GM20000 (cell line): ENCODE results near the gene C1orf35.
A peak's percentile ranks its signal among the peaks of the same experiment; 100 is the strongest.

ENCODE experiments used
- DNase-seq: peaks from one replicate; pipeline ENCODE4 v3.0.0; 2012; ENCODE audit warnings: low spot score
- TF ChIP-seq, protein P1 (sequence below): IDR thresholded peaks from 2 replicates; pipeline ENCODE4 v1.5.1; 2012; ENCODE audit warnings: mild to moderate bottlenecking, control low read depth; ENCODE audit errors: extremely low read depth, missing control alignments

Gene C1orf35

GRCh38 chr1:228085287-228085951, 17.7 kb downstream of the C1orf35 start:
- TF ChIP-seq, protein P1, sequence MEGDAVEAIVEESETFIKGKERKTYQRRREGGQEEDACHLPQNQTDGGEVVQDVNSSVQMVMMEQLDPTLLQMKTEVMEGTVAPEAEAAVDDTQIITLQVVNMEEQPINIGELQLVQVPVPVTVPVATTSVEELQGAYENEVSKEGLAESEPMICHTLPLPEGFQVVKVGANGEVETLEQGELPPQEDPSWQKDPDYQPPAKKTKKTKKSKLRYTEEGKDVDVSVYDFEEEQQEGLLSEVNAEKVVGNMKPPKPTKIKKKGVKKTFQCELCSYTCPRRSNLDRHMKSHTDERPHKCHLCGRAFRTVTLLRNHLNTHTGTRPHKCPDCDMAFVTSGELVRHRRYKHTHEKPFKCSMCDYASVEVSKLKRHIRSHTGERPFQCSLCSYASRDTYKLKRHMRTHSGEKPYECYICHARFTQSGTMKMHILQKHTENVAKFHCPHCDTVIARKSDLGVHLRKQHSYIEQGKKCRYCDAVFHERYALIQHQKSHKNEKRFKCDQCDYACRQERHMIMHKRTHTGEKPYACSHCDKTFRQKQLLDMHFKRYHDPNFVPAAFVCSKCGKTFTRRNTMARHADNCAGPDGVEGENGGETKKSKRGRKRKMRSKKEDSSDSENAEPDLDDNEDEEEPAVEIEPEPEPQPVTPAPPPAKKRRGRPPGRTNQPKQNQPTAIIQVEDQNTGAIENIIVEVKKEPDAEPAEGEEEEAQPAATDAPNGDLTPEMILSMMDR: no peak
- no peak for DNase-seq

- DNase-seq: no peak
- TF ChIP-seq, protein P1: no peak
Measured at GRCh38 chr1:228084797-228085196, 18.3 kb downstream of the C1orf35 start.

- TF ChIP-seq, protein P1: no peak
- DNase-seq: no peak
Measured at GRCh38 chr1:228084325-228084724, 18.8 kb downstream of the C1orf35 start.

- TF ChIP-seq, protein P1: no peak
- DNase-seq: no peak
Measured at GRCh38 chr1:228083871-228084278, 19.2 kb downstream of the C1orf35 start.

GRCh38 chr1:228082918-228083870, 19.9 kb downstream of the C1orf35 start:
- no peak for DNase-seq
- TF ChIP-seq, protein P1: no peak

GRCh38 chr1:228082214-228082917, 20.8 kb downstream of the C1orf35 start, which contains the start of gene ARF1:
ARF1 (plus strand) TSS chr1:228082708; CDS start chr1:228097115, 14,407 bp downstream.
- peak; percentile 100 for DNase-seq
- TF ChIP-seq, protein P1: no peak
